MM.1S (cell line): ENCODE data around the gene IDH3G.

Source experiments
- DNase-seq: peaks from one replicate; pipeline ENCODE4 v3.0.0-alpha.2; 2015
- H2AFZ ChIP-seq: fragments of 300-600 bp; sonication (generic); 2 replicates; pipeline ENCODE4 v1.6.0; 2016; ENCODE audit warnings: antibody characterized with exemption, low read length
- H3F3A ChIP-seq: fragments of 300-600 bp; sonication (generic); 2 replicates; pipeline ENCODE4 v1.6.1; 2016; ENCODE audit warnings: mild to moderate bottlenecking, antibody characterized with exemption, low read length, moderate library complexity, mixed read lengths; ENCODE audit not compliant: insufficient read depth
- H3K27ac ChIP-seq: fragments of 300-600 bp; sonication (generic); 2 replicates; pipeline ENCODE4 v1.5.1; 2016; ENCODE audit warnings: mild to moderate bottlenecking, low read length
- H3K27me3 ChIP-seq: fragments of 300-600 bp; sonication (generic); replicated peaks from 2 replicates; pipeline ENCODE4 v1.6.0; 2016; ENCODE audit warnings: low read length; ENCODE audit not compliant: insufficient read depth
- H3K36me3 ChIP-seq: fragments of 300-600 bp; sonication (generic); replicated peaks from 2 replicates; pipeline ENCODE4 v1.6.1; 2016; ENCODE audit warnings: mild to moderate bottlenecking, low read length, mixed read lengths; ENCODE audit not compliant: insufficient read depth
- H3K4me1 ChIP-seq: fragments of 300-600 bp; sonication (generic); 2 replicates; pipeline ENCODE4 v1.6.1; 2016; ENCODE audit warnings: low read length, mixed read lengths
- H3K4me2 ChIP-seq: fragments of 300-600 bp; sonication (generic); 2 replicates; pipeline ENCODE4 v1.6.0; 2016; ENCODE audit warnings: low read depth, low read length
- H3K4me3 ChIP-seq: fragments of 300-600 bp; sonication (generic); 2 replicates; pipeline ENCODE4 v1.5.1; 2016; ENCODE audit warnings: low read length, mixed read lengths
- H3K79me2 ChIP-seq: fragments of 300-600 bp; sonication (generic); 2 replicates; pipeline ENCODE4 v1.6.1; 2016; ENCODE audit warnings: mixed run types, low read length, mixed read lengths
- H3K9ac ChIP-seq: fragments of 300-600 bp; sonication (generic); 2 replicates; pipeline ENCODE4 v1.6.1; 2016; ENCODE audit warnings: low read length, mixed read lengths
- H3K9me2 ChIP-seq: fragments of 300-600 bp; sonication (generic); replicated peaks from 2 replicates; pipeline ENCODE4 v1.6.1; 2016; ENCODE audit warnings: mild to moderate bottlenecking, low read length, mixed read lengths; ENCODE audit not compliant: insufficient read depth
- H3K9me3 ChIP-seq: fragments of 300-600 bp; sonication (generic); replicated peaks from 2 replicates; pipeline ENCODE4 v1.6.1; 2016; ENCODE audit warnings: mild to moderate bottlenecking, low read length, mixed read lengths; ENCODE audit not compliant: insufficient read depth
- H4K20me1 ChIP-seq: fragments of 300-600 bp; sonication (generic); 2 replicates; pipeline ENCODE4 v1.6.1; 2016; ENCODE audit warnings: mild to moderate bottlenecking, low read length, moderate library complexity, mixed read lengths; ENCODE audit not compliant: insufficient read depth
- EZH2 ChIP-seq: fragments of 300-600 bp; sonication (generic); optimal IDR thresholded peaks from 2 replicates; pipeline ENCODE3; 2017; ENCODE audit warnings: low read depth, mild to moderate bottlenecking, antibody characterized with exemption, low read length, mixed read lengths
- EZH2phosphoT487 ChIP-seq: fragments of 300-600 bp; sonication (generic); IDR thresholded peaks from 2 replicates; pipeline ENCODE4 v1.6.1; 2018; ENCODE audit warnings: antibody characterized with exemption, low read length
- TF ChIP-seq, protein P1 (sequence below): fragments of 300-600 bp; sonication (generic); IDR thresholded peaks from 2 replicates; pipeline ENCODE4 v1.5.1; 2016; ENCODE audit warnings: antibody characterized with exemption, low read length, mixed read lengths

The IDH3G gene

DNA sequence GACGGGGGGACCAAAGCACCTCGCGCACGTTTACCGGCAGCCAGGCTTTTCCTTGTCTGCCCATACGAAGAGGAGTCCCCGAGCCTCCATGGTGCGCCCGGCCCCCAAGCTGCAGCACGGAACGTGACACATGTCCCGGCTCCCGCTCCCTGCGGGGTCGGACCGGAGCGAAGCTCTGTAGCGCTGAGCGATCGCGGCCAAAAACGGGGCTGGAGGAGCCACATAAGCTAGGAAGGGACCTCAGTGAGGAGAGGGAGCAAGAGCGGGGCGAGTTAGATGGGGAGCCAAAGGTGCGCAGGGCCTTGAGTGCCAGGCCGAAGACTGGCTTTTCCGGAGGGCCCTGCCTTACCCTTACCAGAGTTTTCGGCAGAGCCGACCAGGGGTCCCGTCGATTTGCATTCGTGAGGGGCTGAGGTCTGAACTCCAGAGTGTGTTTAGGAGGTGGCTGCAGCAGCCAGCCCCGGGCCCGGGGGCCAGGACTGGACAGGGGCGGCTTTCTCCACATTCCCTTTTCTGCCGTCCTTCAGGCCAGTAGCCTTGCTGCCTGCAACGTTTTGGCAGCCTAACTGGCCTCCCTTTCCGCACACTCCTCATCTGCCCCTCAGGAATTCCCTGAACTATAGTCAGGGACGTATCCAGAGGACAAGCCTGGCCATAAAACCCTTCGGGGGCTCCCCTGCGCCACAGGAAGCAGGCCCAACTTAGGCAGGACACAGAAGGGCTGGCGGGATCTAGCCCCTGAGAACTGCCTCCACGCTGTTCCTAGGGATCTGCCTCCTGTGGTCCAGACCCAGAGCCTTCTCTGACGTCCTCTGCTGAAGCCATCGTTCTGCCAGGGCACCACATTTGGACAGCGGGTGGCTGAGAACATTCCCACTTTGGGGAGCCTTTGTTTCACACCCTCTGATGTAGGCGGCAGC, 982 bp upstream of the IDH3G start:
- peaks cover 51% of the 10 kb centered on the region for H3K79me2 ChIP-seq
- peak overlapping the region; percentile 68; the same call in 1 of the 2 replicates for H3K27ac ChIP-seq
- H3K9me2 ChIP-seq = no peaks in the 10 kb centered on the region
- H3K9ac ChIP-seq = peak overlapping the region; percentile 94
- H3K9me3 ChIP-seq = no peaks in the 10 kb centered on the region
- no peak for DNase-seq
- H2AFZ ChIP-seq = no peak overlapping the region
- TF ChIP-seq EZH2 (no peak), EZH2phosphoT487 (no peak)
- TF ChIP-seq, protein P1, sequence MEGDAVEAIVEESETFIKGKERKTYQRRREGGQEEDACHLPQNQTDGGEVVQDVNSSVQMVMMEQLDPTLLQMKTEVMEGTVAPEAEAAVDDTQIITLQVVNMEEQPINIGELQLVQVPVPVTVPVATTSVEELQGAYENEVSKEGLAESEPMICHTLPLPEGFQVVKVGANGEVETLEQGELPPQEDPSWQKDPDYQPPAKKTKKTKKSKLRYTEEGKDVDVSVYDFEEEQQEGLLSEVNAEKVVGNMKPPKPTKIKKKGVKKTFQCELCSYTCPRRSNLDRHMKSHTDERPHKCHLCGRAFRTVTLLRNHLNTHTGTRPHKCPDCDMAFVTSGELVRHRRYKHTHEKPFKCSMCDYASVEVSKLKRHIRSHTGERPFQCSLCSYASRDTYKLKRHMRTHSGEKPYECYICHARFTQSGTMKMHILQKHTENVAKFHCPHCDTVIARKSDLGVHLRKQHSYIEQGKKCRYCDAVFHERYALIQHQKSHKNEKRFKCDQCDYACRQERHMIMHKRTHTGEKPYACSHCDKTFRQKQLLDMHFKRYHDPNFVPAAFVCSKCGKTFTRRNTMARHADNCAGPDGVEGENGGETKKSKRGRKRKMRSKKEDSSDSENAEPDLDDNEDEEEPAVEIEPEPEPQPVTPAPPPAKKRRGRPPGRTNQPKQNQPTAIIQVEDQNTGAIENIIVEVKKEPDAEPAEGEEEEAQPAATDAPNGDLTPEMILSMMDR = no peak
- peak overlapping the region; percentile 91 for H3K4me3 ChIP-seq
- H3K4me1 ChIP-seq = 0 out of 2 replicates have a peak, but pooled peaks cover 6% of the 10 kb centered on the region
- peak overlapping the region; percentile 89 for H3K4me2 ChIP-seq
- no peaks in the 10 kb centered on the region for H3F3A ChIP-seq
- H3K36me3 ChIP-seq = no peaks in the 10 kb centered on the region
- no peaks in the 10 kb centered on the region for H3K27me3 ChIP-seq
- no peaks in the 10 kb centered on the region for H4K20me1 ChIP-seq

DNA sequence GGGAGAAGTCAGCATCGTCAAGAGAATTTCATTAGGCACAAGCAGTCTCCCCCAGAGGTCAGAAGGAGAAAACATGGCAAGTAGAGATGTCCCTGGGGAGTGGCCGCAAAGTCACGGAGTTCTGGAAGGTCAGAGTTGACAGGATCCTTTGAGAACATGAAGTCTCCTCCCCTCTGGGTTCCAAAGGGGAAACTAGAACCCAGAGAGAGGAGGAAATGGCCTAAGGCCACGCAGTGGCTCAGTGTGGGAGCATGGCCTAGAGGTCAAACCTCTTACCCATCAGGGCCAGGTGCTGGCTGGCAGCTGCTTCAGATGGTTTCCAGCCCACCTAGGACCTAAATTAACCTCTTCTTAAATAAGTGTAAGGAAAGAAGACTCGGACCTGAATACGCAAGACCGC, 884 bp downstream of the IDH3G start:
- Histone ChIP-seq H3K9ac (peak overlapping the region; percentile 93), H3K9me2 (no peaks in the 10 kb centered on the region), H2AFZ (peak overlapping the region; percentile 45), H3K27me3 (no peaks in the 10 kb centered on the region), H3K9me3 (no peaks in the 10 kb centered on the region), H3K79me2 (peaks cover 51% of the 10 kb centered on the region), H4K20me1 (no peaks in the 10 kb centered on the region), H3K4me2 (peak overlapping the region; percentile 72), H3K27ac (peak overlapping the region; percentile 84; the same call in 1 of the 2 replicates), H3K4me1 (0 out of 2 replicates have a peak, but pooled peaks cover 6% of the 10 kb centered on the region), H3K36me3 (no peaks in the 10 kb centered on the region), H3F3A (no peaks in the 10 kb centered on the region), H3K4me3 (peak overlapping the region; percentile 91)
- no peak for TF ChIP-seq EZH2
- TF ChIP-seq, protein P1 = no peak
- no peak for TF ChIP-seq EZH2phosphoT487
- no peak for DNase-seq

DNA sequence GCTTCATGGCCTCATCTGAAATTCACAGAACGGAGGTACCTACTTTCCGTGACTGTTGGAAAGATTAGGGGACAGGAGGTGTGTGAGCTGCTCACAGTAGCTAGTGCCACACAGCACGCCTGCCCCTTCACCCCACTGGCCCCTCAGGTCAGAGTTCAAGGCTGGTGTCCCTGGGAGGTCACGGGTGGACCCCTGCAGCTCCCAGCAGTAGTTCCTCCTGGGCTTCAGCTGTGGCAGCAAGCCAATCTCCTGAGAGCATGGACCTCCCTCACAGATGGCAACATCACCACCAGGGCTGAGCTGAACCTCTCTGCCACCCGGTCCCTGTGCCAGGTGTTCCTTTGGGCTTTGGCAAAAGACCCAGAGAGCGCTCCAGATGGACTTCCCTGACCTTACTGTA, 1.8 kb downstream of the IDH3G start:
- Histone ChIP-seq H3K27me3 (no peaks in the 10 kb centered on the region), H3K79me2 (peaks cover 51% of the 10 kb centered on the region), H3K4me2 (no peak overlapping the region), H3K9ac (no peak overlapping the region), H4K20me1 (no peaks in the 10 kb centered on the region), H2AFZ (no peak overlapping the region), H3K9me3 (no peaks in the 10 kb centered on the region), H3K36me3 (no peaks in the 10 kb centered on the region), H3K4me1 (0 out of 2 replicates have a peak, but pooled peaks cover 6% of the 10 kb centered on the region), H3K9me2 (no peaks in the 10 kb centered on the region), H3K4me3 (no peak overlapping the region), H3K27ac (no peak overlapping the region), H3F3A (no peaks in the 10 kb centered on the region)
- TF ChIP-seq EZH2phosphoT487 = no peak
- no peak for TF ChIP-seq EZH2
- TF ChIP-seq, protein P1 = no peak
- DNase-seq = no peak
